Measurements from ENCODE around the gene PGGHG. TPM values are rescaled to one million over a fixed set of nuclear protein-coding genes. Genes with fewer than 3 reads are reported as not detected.

PGGHG gene
- total RNA-seq, 1 donor from 2014 or later, result 12.3 TPM

Other genes with a start within 250 kb of the PGGHG start
- gene SCGB1C1, start 96.0 kb upstream of the PGGHG start, total RNA-seq, result not detected in 2 replicates
- gene BET1L, start 81.7 kb upstream of the PGGHG start, total RNA-seq, result 13.1 and 13.2 TPM in 2 replicates
- 186 and 187 TPM in 2 replicates for gene RIC8A, start 81.4 kb upstream of the PGGHG start, total RNA-seq
- 5.8 and 9.8 TPM in 2 replicates for gene SIRT3, start 52.8 kb upstream of the PGGHG start, total RNA-seq
- 224 and 268 TPM in 2 replicates for gene PSMD13, start 52.1 kb upstream of the PGGHG start, total RNA-seq
- not detected in 2 replicates for gene NLRP6, start 10.7 kb upstream of the PGGHG start, total RNA-seq
- not detected in 2 replicates for gene IFITM5, start 10.4 kb downstream of the PGGHG start, total RNA-seq
- 32.9 and 46.6 TPM in 2 replicates for gene IFITM2, start 18.7 kb downstream of the PGGHG start, total RNA-seq
- gene IFITM1, start 24.9 kb downstream of the PGGHG start, total RNA-seq, result 1.7 and 7.9 TPM in 2 replicates
- 44.4 and 45.8 TPM in 2 replicates for gene IFITM3, start 31.7 kb downstream of the PGGHG start, total RNA-seq
- 1.5 TPM in 2 replicates for gene B4GALNT4, start 80.4 kb downstream of the PGGHG start, total RNA-seq
- 0.26 and 0.67 TPM in 2 replicates for gene PKP3, start 105.1 kb downstream of the PGGHG start, total RNA-seq
- gene SIGIRR, start 125.9 kb downstream of the PGGHG start, total RNA-seq, result 27.6 and 39.6 TPM in 2 replicates
- gene ANO9, start 152.9 kb downstream of the PGGHG start, total RNA-seq, result 0.07 TPM in 1 of 2 replicates, not detected in the other
- gene PTDSS2, start 161.2 kb downstream of the PGGHG start, total RNA-seq, result 32.1 and 39.7 TPM in 2 replicates
- 288 and 306 TPM in 2 replicates for gene RNH1, start 218.1 kb downstream of the PGGHG start, total RNA-seq
- gene HRAS, start 246.4 kb downstream of the PGGHG start, total RNA-seq, result 77.7 and 91.6 TPM in 2 replicates
- 0.40 and 0.46 TPM in 2 replicates for gene LRRC56, start 248.4 kb downstream of the PGGHG start, total RNA-seq

Data from pulmonary artery endothelial cell (primary cell).